Measurements from ENCODE around the gene XPO6. TPM values are rescaled to one million over a fixed set of nuclear protein-coding genes. Genes with fewer than 3 reads are reported as not detected.

XPO6 gene
- total RNA-seq, 1 experiment from 2014 or later: 135 TPM

GRCh38 chr16:28139530-28139929, 72.2 kb downstream of the XPO6 start:
- POLR2A ChIA-PET: no interaction called here
- DNase-seq (ENCODE audit: low read depth, low spot score): no peak
- ATAC-seq: no peak
- intact Hi-C loops (cut with micrococcal nuclease; ENCODE audit: unreplicated experiment) (no loop called here), in situ Hi-C loops (cut with HindIII; ENCODE audit: low pct_unique_long_range_greater_than_20kb, low sequenced_read_pairs) (no loop called here)
- H3K27me3 ChIP-seq (ENCODE audit: control insufficient read depth, insufficient read depth, low read length): no peaks in the 10 kb centered on the region
- TF ChIP-seq SIN3A (IDR thresholded peaks at IDR 0.05; ENCODE audit: borderline replicate concordance, insufficient read depth, low read depth, low read length): no peak
- no TSS peak for BruUV-seq (replicated peaks)
- no peak overlapping the region for H3K27ac ChIP-seq (ENCODE audit: low read length)
- H3K36me3 ChIP-seq (ENCODE audit: control insufficient read depth, insufficient read depth, low read length): peaks cover 14% of the 10 kb centered on the region
- no peak overlapping the region for H3K4me3 ChIP-seq (ENCODE audit: low read depth in 2 of 2, low read length in 2 of 2)
- H3K4me1 ChIP-seq (ENCODE audit: control insufficient read depth, insufficient read depth, low read length): no peaks in the 10 kb centered on the region
- CTCF ChIA-PET: no interaction called here
- H3K9me3 ChIP-seq (ENCODE audit: control insufficient read depth, insufficient read depth, low read depth, low read length): no peaks in the 10 kb centered on the region

- no peak overlapping the region for H3K4me3 ChIP-seq (ENCODE audit: low read depth in 2 of 2, low read length in 2 of 2)
- no peaks in the 10 kb centered on the region for H3K4me1 ChIP-seq (ENCODE audit: control insufficient read depth, insufficient read depth, low read length)
- ATAC-seq (no peak), DNase-seq (ENCODE audit: low read depth, low spot score) (no peak)
- H3K27ac ChIP-seq (ENCODE audit: low read length): no peak overlapping the region
- TF ChIP-seq TCF7L2 (IDR thresholded peaks at IDR 0.05; ENCODE audit: low read depth, low read length) (no peak), REST (IDR thresholded peaks at IDR 0.05; ENCODE audit: insufficient read depth in 1 of 2, low read depth in 2 of 2, low read length in 1 of 2) (no peak), POLR2AphosphoS5 (IDR thresholded peaks at IDR 0.05; ENCODE audit: low read depth, low read length) (no peak), SIN3A (IDR thresholded peaks at IDR 0.05; ENCODE audit: borderline replicate concordance, insufficient read depth, low read depth, low read length) (no peak), CTCF (IDR thresholded peaks at IDR 0.05) (no peak)
- BruUV-seq (replicated peaks): no TSS peak
- intact Hi-C loops (cut with micrococcal nuclease; ENCODE audit: unreplicated experiment) (no loop called here), in situ Hi-C loops (cut with HindIII; ENCODE audit: low pct_unique_long_range_greater_than_20kb, low sequenced_read_pairs) (no loop called here)
- peaks cover 21% of the 10 kb centered on the region for H3K36me3 ChIP-seq (ENCODE audit: control insufficient read depth, insufficient read depth, low read length)
- H3K9me3 ChIP-seq (ENCODE audit: control insufficient read depth, insufficient read depth, low read depth, low read length): no peaks in the 10 kb centered on the region
- ChIA-PET CTCF (no interaction called here), POLR2A (interaction anchor here (0.5 kb wide), 1 partner anchor 349 kb away, joined by 3 read pairs; no protein-coding TSS in a partner anchor)
- no peaks in the 10 kb centered on the region for H3K27me3 ChIP-seq (ENCODE audit: control insufficient read depth, insufficient read depth, low read length)
Observed at GRCh38 chr16:28136751-28137434, 74.9 kb downstream of the XPO6 start.

- intact Hi-C loops (cut with micrococcal nuclease; ENCODE audit: unreplicated experiment): no loop called here
- CTCF ChIA-PET: no interaction called here
- Histone ChIP-seq H3K36me3 (ENCODE audit: control insufficient read depth, insufficient read depth, low read length) (peaks cover 28% of the 10 kb centered on the region), H3K27me3 (ENCODE audit: control insufficient read depth, insufficient read depth, low read length) (no peaks in the 10 kb centered on the region), H3K9me3 (ENCODE audit: control insufficient read depth, insufficient read depth, low read depth, low read length) (no peaks in the 10 kb centered on the region), H3K4me1 (ENCODE audit: control insufficient read depth, insufficient read depth, low read length) (no peaks in the 10 kb centered on the region), H3K27ac (ENCODE audit: low read length) (no peak overlapping the region), H3K4me3 (ENCODE audit: low read depth in 2 of 2, low read length in 2 of 2) (no peak overlapping the region)
- TF ChIP-seq POLR2AphosphoS5 (IDR thresholded peaks at IDR 0.05; ENCODE audit: low read depth, low read length) (no peak), CTCF (IDR thresholded peaks at IDR 0.05) (no peak), SIN3A (IDR thresholded peaks at IDR 0.05; ENCODE audit: borderline replicate concordance, insufficient read depth, low read depth, low read length) (no peak), TCF7L2 (IDR thresholded peaks at IDR 0.05; ENCODE audit: low read depth, low read length) (no peak), REST (IDR thresholded peaks at IDR 0.05; ENCODE audit: insufficient read depth in 1 of 2, low read depth in 2 of 2, low read length in 1 of 2) (no peak)
- ATAC-seq (no peak), DNase-seq (ENCODE audit: low read depth, low spot score) (no peak)
- POLR2A ChIA-PET: no interaction called here
- no TSS peak for BruUV-seq (replicated peaks)
- in situ Hi-C loops (cut with HindIII; ENCODE audit: low pct_unique_long_range_greater_than_20kb, low sequenced_read_pairs): no loop called here
Observed at GRCh38 chr16:28133666-28134065, 78.1 kb downstream of the XPO6 start.

Data from Panc1 (cell line).